SH-SY5Y (cell line): Measurements from ENCODE around the gene SKA2.

Experiments used
- GATA2 ChIP-seq: IDR thresholded peaks from 2 replicates; pipeline ENCODE4 v1.6.1; 2011; ENCODE audit warnings: mild to moderate bottlenecking, low read depth, low read length
- GATA3 ChIP-seq: IDR thresholded peaks from 2 replicates; pipeline ENCODE4 v1.6.1; 2011; ENCODE audit warnings: low read depth, mild to moderate bottlenecking, low read length, moderate library complexity

DNA sequence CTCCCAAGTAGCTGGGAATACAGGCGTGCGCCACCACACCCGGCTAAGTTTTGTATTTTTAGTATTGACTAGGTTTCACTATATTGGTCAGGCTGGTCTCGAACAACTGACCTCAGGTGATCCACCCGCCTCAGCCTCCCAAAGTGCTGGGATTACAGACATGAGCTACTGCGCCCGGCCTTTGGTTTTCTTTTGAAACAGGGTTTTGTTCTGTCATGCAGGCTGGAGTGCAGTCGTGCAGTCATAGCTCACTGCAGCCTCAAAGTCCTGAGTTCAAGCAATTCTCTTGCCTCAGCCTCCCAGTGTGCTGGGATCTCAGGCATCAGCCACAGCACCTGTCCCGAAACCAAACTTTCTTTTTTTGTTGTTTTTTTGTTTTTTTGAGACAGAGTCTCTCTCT is 25.6 kb upstream of the SKA2 start:
- TF ChIP-seq GATA3 (no peak), GATA2 (no peak)
